ENCODE measurements around the gene AHRR. TPM values are rescaled to one million over a fixed set of nuclear protein-coding genes. Genes with fewer than 3 reads are reported as not detected.
"Not testable (repeated sequence)": the region's sequence is repeated elsewhere in the genome, so short reads cannot be mapped to it uniquely, and the experiment has no call there.

AHRR gene
- total RNA-seq, 1 donor: 22.5 TPM

DNA sequence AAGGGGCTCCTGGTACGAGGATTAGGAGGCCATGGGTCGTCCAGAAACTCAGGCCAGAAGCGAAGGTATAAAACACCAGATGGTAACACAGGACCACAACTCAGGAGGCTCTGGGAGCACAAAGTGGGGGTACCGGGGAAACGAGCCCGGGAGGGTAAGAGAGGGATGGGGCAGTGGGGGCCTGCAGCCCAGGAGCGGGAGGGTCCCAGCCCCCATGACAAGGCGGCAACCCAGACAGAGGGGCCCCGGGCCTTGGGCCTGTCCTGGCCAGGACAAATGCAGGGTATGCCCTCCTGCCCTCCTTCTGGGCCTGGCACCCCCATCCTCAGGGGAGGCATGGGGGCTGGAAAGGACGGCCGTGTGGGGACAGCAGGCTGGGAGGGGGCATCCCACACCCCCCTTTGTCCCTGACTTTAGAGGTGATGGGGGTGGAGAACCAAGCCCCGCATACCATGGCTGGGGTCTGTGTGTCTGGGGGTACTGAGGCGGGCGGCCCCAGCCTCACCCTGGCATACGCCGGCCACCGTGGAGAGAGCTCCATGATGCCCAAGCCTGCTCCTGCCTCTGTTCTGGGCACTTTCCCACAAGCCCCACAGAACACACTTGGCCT is 74.5 kb downstream of the AHRR start:
- TF ChIP-seq, protein P1, sequence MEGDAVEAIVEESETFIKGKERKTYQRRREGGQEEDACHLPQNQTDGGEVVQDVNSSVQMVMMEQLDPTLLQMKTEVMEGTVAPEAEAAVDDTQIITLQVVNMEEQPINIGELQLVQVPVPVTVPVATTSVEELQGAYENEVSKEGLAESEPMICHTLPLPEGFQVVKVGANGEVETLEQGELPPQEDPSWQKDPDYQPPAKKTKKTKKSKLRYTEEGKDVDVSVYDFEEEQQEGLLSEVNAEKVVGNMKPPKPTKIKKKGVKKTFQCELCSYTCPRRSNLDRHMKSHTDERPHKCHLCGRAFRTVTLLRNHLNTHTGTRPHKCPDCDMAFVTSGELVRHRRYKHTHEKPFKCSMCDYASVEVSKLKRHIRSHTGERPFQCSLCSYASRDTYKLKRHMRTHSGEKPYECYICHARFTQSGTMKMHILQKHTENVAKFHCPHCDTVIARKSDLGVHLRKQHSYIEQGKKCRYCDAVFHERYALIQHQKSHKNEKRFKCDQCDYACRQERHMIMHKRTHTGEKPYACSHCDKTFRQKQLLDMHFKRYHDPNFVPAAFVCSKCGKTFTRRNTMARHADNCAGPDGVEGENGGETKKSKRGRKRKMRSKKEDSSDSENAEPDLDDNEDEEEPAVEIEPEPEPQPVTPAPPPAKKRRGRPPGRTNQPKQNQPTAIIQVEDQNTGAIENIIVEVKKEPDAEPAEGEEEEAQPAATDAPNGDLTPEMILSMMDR (IDR thresholded peaks at IDR 0.05; ENCODE audit: insufficient read depth, low read depth, low read length): no peak
- H3K4me3 ChIP-seq (ENCODE audit: low read depth, low read length): no peak overlapping the region
- DNase-seq (ENCODE audit: low read depth): no peak

DNA sequence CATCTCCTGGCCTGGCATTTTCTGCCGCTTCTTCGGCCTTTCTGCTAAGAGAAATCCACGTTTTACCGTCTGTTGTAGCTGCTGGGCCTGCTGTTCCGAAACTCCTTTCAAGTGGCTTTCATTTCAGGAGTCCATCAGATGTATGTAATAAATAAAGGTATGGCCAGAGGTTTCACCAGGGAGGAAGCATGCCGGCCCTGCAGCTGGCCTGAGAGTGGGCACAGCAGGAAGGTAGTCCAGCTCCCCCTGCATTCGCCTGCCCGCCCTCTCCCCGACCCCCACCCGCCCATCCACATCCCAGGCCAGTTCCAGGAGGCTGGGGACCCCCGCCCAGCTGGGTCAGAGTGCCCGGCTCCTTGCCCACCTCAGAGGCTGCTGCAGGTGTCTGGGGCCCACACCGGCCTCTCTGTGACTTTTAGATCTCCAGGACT is 75.0 kb downstream of the AHRR start:
- TF ChIP-seq, protein P1 (IDR thresholded peaks at IDR 0.05; ENCODE audit: insufficient read depth, low read depth, low read length): no peak
- no peak for DNase-seq (ENCODE audit: low read depth)
- H3K4me3 ChIP-seq (ENCODE audit: low read depth, low read length): no peak overlapping the region

DNA sequence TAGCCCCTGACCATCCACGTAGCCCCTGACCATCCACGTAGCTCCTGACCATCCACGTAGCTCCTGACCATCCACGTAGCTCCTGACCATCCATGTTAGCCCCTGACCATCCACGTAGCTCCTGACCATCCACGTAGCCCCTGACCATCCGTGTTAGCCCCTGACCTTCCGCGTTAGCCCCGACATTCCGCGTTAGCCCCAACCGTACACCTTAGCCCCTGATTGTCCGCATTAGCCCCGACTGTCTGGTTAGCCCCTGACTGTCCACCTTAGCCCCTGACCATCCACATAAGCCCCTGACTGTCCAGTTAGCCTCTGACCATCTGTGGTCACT is 76.6 kb downstream of the AHRR start:
- DNase-seq (ENCODE audit: low read depth); H3K4me3 ChIP-seq (ENCODE audit: low read depth, low read length): not testable (repeated sequence)

- DNase-seq (ENCODE audit: low read depth): no peak
- H3K4me3 ChIP-seq (ENCODE audit: low read depth, low read length): no peak overlapping the region
- TF ChIP-seq, protein P1 (IDR thresholded peaks at IDR 0.05; ENCODE audit: insufficient read depth, low read depth, low read length): no peak
These were observed 77.2 kb downstream of the AHRR start for GRCh38 chr5:398475-399295.

- peak overlapping the region; percentile 16 for H3K4me3 ChIP-seq (ENCODE audit: low read depth, low read length)
- peak; percentile 89 for DNase-seq (ENCODE audit: low read depth)
- TF ChIP-seq, protein P1 (IDR thresholded peaks at IDR 0.05; ENCODE audit: insufficient read depth, low read depth, low read length): no peak
These were observed 78.1 kb downstream of the AHRR start for GRCh38 chr5:399296-400281.

DNA sequence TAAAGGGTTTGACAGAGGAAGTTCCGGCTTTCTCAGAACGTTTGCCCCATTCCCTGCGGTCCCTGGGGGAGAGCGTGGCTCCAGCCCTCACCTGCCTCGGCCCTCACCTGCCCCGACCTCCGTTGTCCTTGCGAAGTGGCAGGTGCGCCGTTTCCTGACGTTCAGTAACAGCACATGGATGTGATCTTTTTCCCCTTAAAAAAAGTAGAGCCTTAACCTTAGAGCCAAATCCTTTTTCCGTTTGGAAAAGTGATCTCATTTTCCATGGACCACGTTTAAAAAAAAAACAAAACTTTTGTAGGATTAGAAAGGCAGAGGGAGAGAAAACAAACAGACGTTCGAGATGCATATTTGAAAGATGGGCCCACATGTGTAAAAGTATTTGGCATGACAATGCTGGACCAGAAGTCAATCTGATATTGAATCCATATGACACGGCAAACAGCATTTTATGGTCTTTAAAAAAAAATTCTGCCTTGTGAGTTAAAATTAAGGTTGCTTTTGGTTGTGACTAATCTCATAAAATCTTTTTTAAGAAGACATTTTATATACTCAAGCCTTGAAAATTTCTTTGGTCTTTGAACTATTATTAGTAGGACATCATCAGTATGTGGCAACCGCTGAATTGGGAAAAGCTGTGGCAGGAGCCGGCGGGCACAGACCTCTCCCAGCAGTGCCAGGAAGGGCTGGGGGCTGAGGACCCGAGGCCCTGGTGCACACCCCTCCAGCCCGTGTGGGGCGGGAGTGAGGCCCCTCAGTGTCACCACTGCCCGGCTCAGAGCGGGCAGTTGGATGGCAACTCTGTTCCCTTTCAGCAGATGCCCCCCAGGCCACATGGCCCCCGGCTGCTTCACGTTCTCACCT is 79.0 kb downstream of the AHRR start:
- DNase-seq (ENCODE audit: low read depth): peak; percentile 29
- TF ChIP-seq, protein P1 (IDR thresholded peaks at IDR 0.05; ENCODE audit: insufficient read depth, low read depth, low read length): no peak
- peak overlapping the region; percentile 16 for H3K4me3 ChIP-seq (ENCODE audit: low read depth, low read length)

Data from fibroblast of villous mesenchyme (primary cell).